MM.1S (cell line): Measurements from ENCODE around the gene DAB1.

Experiments used
- EZH2 ChIP-seq: fragments of 300-600 bp; sonication (generic); optimal IDR thresholded peaks from 2 replicates; pipeline ENCODE3; 2017; ENCODE audit warnings: low read depth, mild to moderate bottlenecking, antibody characterized with exemption, low read length, mixed read lengths
- EZH2phosphoT487 ChIP-seq: fragments of 300-600 bp; sonication (generic); IDR thresholded peaks from 2 replicates; pipeline ENCODE4 v1.6.1; 2018; ENCODE audit warnings: antibody characterized with exemption, low read length
- TF ChIP-seq, protein P1 (sequence below): fragments of 300-600 bp; sonication (generic); IDR thresholded peaks from 2 replicates; pipeline ENCODE4 v1.5.1; 2016; ENCODE audit warnings: antibody characterized with exemption, low read length, mixed read lengths

- TF ChIP-seq, protein P1, sequence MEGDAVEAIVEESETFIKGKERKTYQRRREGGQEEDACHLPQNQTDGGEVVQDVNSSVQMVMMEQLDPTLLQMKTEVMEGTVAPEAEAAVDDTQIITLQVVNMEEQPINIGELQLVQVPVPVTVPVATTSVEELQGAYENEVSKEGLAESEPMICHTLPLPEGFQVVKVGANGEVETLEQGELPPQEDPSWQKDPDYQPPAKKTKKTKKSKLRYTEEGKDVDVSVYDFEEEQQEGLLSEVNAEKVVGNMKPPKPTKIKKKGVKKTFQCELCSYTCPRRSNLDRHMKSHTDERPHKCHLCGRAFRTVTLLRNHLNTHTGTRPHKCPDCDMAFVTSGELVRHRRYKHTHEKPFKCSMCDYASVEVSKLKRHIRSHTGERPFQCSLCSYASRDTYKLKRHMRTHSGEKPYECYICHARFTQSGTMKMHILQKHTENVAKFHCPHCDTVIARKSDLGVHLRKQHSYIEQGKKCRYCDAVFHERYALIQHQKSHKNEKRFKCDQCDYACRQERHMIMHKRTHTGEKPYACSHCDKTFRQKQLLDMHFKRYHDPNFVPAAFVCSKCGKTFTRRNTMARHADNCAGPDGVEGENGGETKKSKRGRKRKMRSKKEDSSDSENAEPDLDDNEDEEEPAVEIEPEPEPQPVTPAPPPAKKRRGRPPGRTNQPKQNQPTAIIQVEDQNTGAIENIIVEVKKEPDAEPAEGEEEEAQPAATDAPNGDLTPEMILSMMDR = no peak
- TF ChIP-seq EZH2phosphoT487 (no peak), EZH2 (no peak)
Observed at GRCh38 chr1:57262472-57262871, 161.4 kb downstream of the DAB1 start.
